IMR-90 (cell line): ENCODE data around the gene NHEJ1. TPM values are rescaled to one million over a fixed set of nuclear protein-coding genes. Genes with fewer than 3 reads are reported as not detected.

Experiments used
- ATAC-seq: fragments of 200-7000 bp; cut with Tn5 transposase; 2 replicates; pipeline ENCODE4 v1.9.1; 2020; ENCODE audit warnings: low read depth, mild to moderate bottlenecking, moderate library complexity
- BruUV-seq: library from RNA; stranded (reverse); fragments of 400-500 nt; replicated peaks from 2 replicates; lab custom pipeline; 2021; lab: Mats Ljungman, UMichigan
- CTCF ChIA-PET: fragments of 300-600 bp; formaldehyde crosslinking; extraction: SDS; loops from one replicate; lab custom pipeline; 2021; ENCODE audit warnings: antibody characterized with exemption; lab: Yijun Ruan, JAX
- POLR2A ChIA-PET: fragments of 300-600 bp; sonication (Branson Sonifier 250); formaldehyde crosslinking; loops from one replicate; lab custom pipeline; 2022; ENCODE audit warnings: antibody characterized with exemption; ENCODE audit not compliant: unreplicated experiment; lab: Charles Lee
- DNase-seq: peaks from one replicate; pipeline ENCODE4 v3.0.0; 2013
- H2AFZ ChIP-seq: replicated peaks from 2 replicates; pipeline ENCODE3; 2013; ENCODE audit warnings: low read length, mild to moderate bottlenecking; ENCODE audit not compliant: poor library complexity
- H2AK5ac ChIP-seq: 2 replicates; pipeline ENCODE4 v1.6.1; 2013; ENCODE audit warnings: low read depth, low read length, inconsistent platforms
- H2AK9ac ChIP-seq: replicated peaks from 2 replicates; pipeline ENCODE3; 2013; ENCODE audit warnings: mild to moderate bottlenecking, low read depth, low read length, moderate library complexity; ENCODE audit not compliant: poor library complexity
- H2BK120ac ChIP-seq: 2 replicates; pipeline ENCODE4 v1.6.1; 2013; ENCODE audit warnings: low read depth, low read length, inconsistent platforms
- H2BK15ac ChIP-seq: 3 replicates; pipeline ENCODE4 v1.6.1; 2013; ENCODE audit warnings: low read depth, low read length, inconsistent platforms
- H2BK20ac ChIP-seq: 2 replicates; pipeline ENCODE4 v1.6.1; 2013; ENCODE audit warnings: low read depth, mild to moderate bottlenecking, inconsistent platforms, low read length, moderate library complexity
- H2BK5ac ChIP-seq: 2 replicates; pipeline ENCODE4 v1.6.1; 2013; ENCODE audit warnings: mild to moderate bottlenecking, low read depth, low read length, inconsistent platforms; ENCODE audit not compliant: poor library complexity, severe bottlenecking
- H3K14ac ChIP-seq: replicated peaks from 2 replicates; pipeline ENCODE4 v1.6.1; 2013; ENCODE audit warnings: low read depth, low read length, inconsistent platforms
- H3K18ac ChIP-seq: 2 replicates; pipeline ENCODE4 v1.6.1; 2013; ENCODE audit warnings: low read depth, low read length, control low read depth
- H3K23ac ChIP-seq: 2 replicates; pipeline ENCODE4 v1.6.1; 2013; ENCODE audit warnings: low read depth, low read length, inconsistent platforms
- H3K27ac ChIP-seq: 2 replicates; pipeline ENCODE4 v1.5.1; 2013; ENCODE audit warnings: mild to moderate bottlenecking, control low read depth, low read length; ENCODE audit not compliant: insufficient read depth
- H3K27me3 ChIP-seq: 2 replicates; pipeline ENCODE4 v1.6.1; 2013; ENCODE audit warnings: low read length; ENCODE audit not compliant: control insufficient read depth, insufficient read depth
- H3K36me3 ChIP-seq: 2 replicates; pipeline ENCODE4 v1.6.1; 2013; ENCODE audit warnings: low read length, mixed read lengths; ENCODE audit not compliant: control insufficient read depth, insufficient read depth
- H3K4ac ChIP-seq: 2 replicates; pipeline ENCODE4 v1.6.1; 2013; ENCODE audit warnings: low read depth, low read length, inconsistent platforms
- H3K4me1 ChIP-seq: 2 replicates; pipeline ENCODE4 v1.6.1; 2013; ENCODE audit warnings: low read length, mixed read lengths; ENCODE audit not compliant: control insufficient read depth, insufficient read depth
- H3K4me2 ChIP-seq: 2 replicates; pipeline ENCODE4 v1.6.1; 2013; ENCODE audit warnings: low read depth, mild to moderate bottlenecking, control low read depth, low read length, moderate library complexity
- H3K4me3 ChIP-seq: 2 replicates; pipeline ENCODE4 v1.5.1; 2013; ENCODE audit warnings: low read depth, mild to moderate bottlenecking, control low read depth, low read length, moderate library complexity; ENCODE audit not compliant: insufficient read depth
- H3K56ac ChIP-seq: 2 replicates; pipeline ENCODE4 v1.6.1; 2013; ENCODE audit warnings: low read length, inconsistent platforms; ENCODE audit not compliant: insufficient read depth; ENCODE audit errors: extremely low read depth
- H3K79me1 ChIP-seq, 2 experiments: 2 replicates each; pipeline ENCODE4 v1.6.1; 2013; ENCODE audit warnings: low read length in 2 of 2, inconsistent platforms in 1 of 2, low read depth in 1 of 2
- H3K9ac ChIP-seq: 2 replicates; pipeline ENCODE4 v1.6.1; 2013; ENCODE audit warnings: low read depth, low read length, control low read depth
- H3K9me1 ChIP-seq: 2 replicates; pipeline ENCODE4 v1.6.1; 2013; ENCODE audit warnings: low read length, inconsistent platforms; ENCODE audit not compliant: insufficient read depth
- H3K9me3 ChIP-seq: 2 replicates; pipeline ENCODE4 v1.6.1; 2013; ENCODE audit warnings: low read length; ENCODE audit not compliant: control insufficient read depth, insufficient read depth
- H4K20me1 ChIP-seq: 2 replicates; pipeline ENCODE4 v1.6.1; 2013; ENCODE audit warnings: low read length, inconsistent platforms; ENCODE audit not compliant: insufficient read depth
- H4K5ac ChIP-seq: 2 replicates; pipeline ENCODE4 v1.6.1; 2013; ENCODE audit warnings: mild to moderate bottlenecking, low read depth, low read length, control low read depth
- H4K8ac ChIP-seq, 2 experiments: 2 replicates each; pipeline ENCODE4 v1.6.1; 2013; ENCODE audit warnings: low read depth in 2 of 2, low read length in 2 of 2, control low read depth in 1 of 2, inconsistent platforms in 1 of 2
- H4K91ac ChIP-seq: 2 replicates; pipeline ENCODE4 v1.6.1; 2013; ENCODE audit warnings: low read depth, low read length, inconsistent platforms; ENCODE audit not compliant: insufficient read depth
- BHLHE40 ChIP-seq: fragments of 150-350 bp; IDR thresholded peaks from 2 replicates; pipeline ENCODE4 v1.6.1; 2016; ENCODE audit warnings: mild to moderate bottlenecking, low read depth, low read length
- CEBPB ChIP-seq: IDR thresholded peaks from 2 replicates; pipeline ENCODE4 v1.6.1; 2012; ENCODE audit warnings: low read depth, low read length, improper control_type of control experiment
- CTCF ChIP-seq: conservative IDR thresholded peaks from 2 replicates; pipeline ENCODE4 v1.5.1; 2012; ENCODE audit warnings: mild to moderate bottlenecking, low read depth, low read length, improper control_type of control experiment
- ELK1 ChIP-seq: fragments of 150-350 bp; IDR thresholded peaks from 2 replicates; pipeline ENCODE4 v1.6.1; 2016; ENCODE audit warnings: low read depth, mild to moderate bottlenecking, low read length, moderate library complexity, borderline replicate concordance
- FOS ChIP-seq: fragments of 150-350 bp; IDR thresholded peaks from 2 replicates; pipeline ENCODE4 v1.6.1; 2016; ENCODE audit warnings: low read depth, low read length
- MAFK ChIP-seq: IDR thresholded peaks from 2 replicates; pipeline ENCODE4 v1.6.1; 2012; ENCODE audit warnings: low read depth, low read length, improper control_type of control experiment
- MAZ ChIP-seq: IDR thresholded peaks from 2 replicates; pipeline ENCODE4 v1.6.1; 2012; ENCODE audit warnings: low read depth, mild to moderate bottlenecking, low read length, improper control_type of control experiment, moderate library complexity, borderline replicate concordance
- MXI1 ChIP-seq: IDR thresholded peaks from 2 replicates; pipeline ENCODE4 v1.6.1; 2012; ENCODE audit warnings: low read depth, mild to moderate bottlenecking, low read length, moderate library complexity, borderline replicate concordance
- NFE2L2 ChIP-seq: fragments of 150-350 bp; IDR thresholded peaks from 2 replicates; pipeline ENCODE4 v1.6.1; 2016; ENCODE audit warnings: low read depth, mild to moderate bottlenecking, low read length
- POLR2A ChIP-seq: IDR thresholded peaks from 2 replicates; pipeline ENCODE4 v1.6.1; 2012; ENCODE audit warnings: mild to moderate bottlenecking, low read depth, low read length
- RAD21 ChIP-seq: IDR thresholded peaks from 2 replicates; pipeline ENCODE4 v1.6.1; 2012; ENCODE audit warnings: low read length, improper control_type of control experiment
- RFX5 ChIP-seq: IDR thresholded peaks from 2 replicates; pipeline ENCODE4 v1.8.0; 2012; ENCODE audit warnings: low read depth, mild to moderate bottlenecking, low read length, moderate library complexity
- SMC3 ChIP-seq: fragments of 150-350 bp; IDR thresholded peaks from 2 replicates; pipeline ENCODE4 v1.6.1; 2016; ENCODE audit warnings: low read depth, mild to moderate bottlenecking, antibody characterized with exemption, low read length, moderate library complexity
- USF2 ChIP-seq: fragments of 150-350 bp; IDR thresholded peaks from 2 replicates; pipeline ENCODE4 v1.6.1; 2017; ENCODE audit warnings: mild to moderate bottlenecking, antibody characterized with exemption, low read length, low read depth
- WGBS, 2 experiments: methylation state at CpG; one replicate each; pipeline versions ENCODE4 v1.1.5 to v1.1.7; 2013; ENCODE audit warnings: missing lambda C conversion rate in 2 of 2; ENCODE audit not compliant: insufficient read length in 1 of 2; ENCODE audit errors: extremely low coverage in 2 of 2; 5-methylcytosine and 5-hydroxymethylcytosine counted together
- dilution Hi-C: fragments of 300-500 bp; cut with HindIII; formaldehyde crosslinking; loops from one replicate; pipeline ENCODE4 v1.14.3; 2018; ENCODE audit warnings: low sequenced_read_pairs; ENCODE audit not compliant: unreplicated experiment
- in situ Hi-C: fragments of 300-500 bp; cut with MboI; formaldehyde crosslinking; loops from 3 replicates; pipeline ENCODE4 v1.14.3; 2019; ENCODE audit warnings: low sequenced_read_pairs, inconsistent platforms, mixed read lengths
- intact Hi-C: fragments of 100-400 bp; cut with micrococcal nuclease; formaldehyde crosslinking; loops from 2 replicates; pipeline ENCODE4 v1.10.0; 2022
- polyA plus RNA-seq, 3 experiments: library from polyadenylated mRNA; depleted of rRNA; stranded (reverse); fragments of >200 nt; gene quantifications; 2 replicates each; pipeline ENCODE4 v1.2.3, GENCODE V29; 2012; ENCODE audit warnings: low replicate concordance in 1 of 3
- total RNA-seq: library from RNA; depleted of rRNA; stranded (reverse); fragments of >200 nt; gene quantifications from 2 replicates; pipeline ENCODE4 v1.2.3, GENCODE V29; 2012

The NHEJ1 gene
- total and polyA plus RNA-seq, 2 of the 4 experiments (the other 2 are of a cell fraction) = 12.5 to 23.1 TPM

- H3K27ac ChIP-seq = no peak overlapping the region
- no peak overlapping the region for H3K23ac ChIP-seq
- no peaks in the 10 kb centered on the region for H3K79me1 ChIP-seq
- no peak overlapping the region for H3K4ac ChIP-seq
- ChIA-PET POLR2A (no interaction called here), CTCF (interaction anchor here (1.5 to 2.4 kb wide), 2 partner anchors 44 to 58 kb away, joined by 5 to 6 read pairs; no protein-coding TSS in a partner anchor)
- H3K27me3 ChIP-seq = no peaks in the 10 kb centered on the region
- H3K4me3 ChIP-seq = no peak overlapping the region
- no peak overlapping the region for H2BK20ac ChIP-seq
- no peak overlapping the region for H4K91ac ChIP-seq
- no peak overlapping the region for H3K56ac ChIP-seq
- WGBS, 2 experiments = 86% methylated on average over 3 of the region's 8 CpGs; no CpG with 5 or more reads in 1 of the 2 experiments
- no peak overlapping the region for H2AFZ ChIP-seq
- H2BK15ac ChIP-seq = no peak overlapping the region
- peaks cover 3% of the 10 kb centered on the region; the same call in 1 of the 2 replicates for H4K20me1 ChIP-seq
- H3K4me2 ChIP-seq = no peak overlapping the region
- BruUV-seq = no TSS peak
- no peaks in the 10 kb centered on the region; the same call in 1 of the 2 replicates for H3K36me3 ChIP-seq
- intact Hi-C loops (no loop called here), in situ Hi-C loops (no loop called here), dilution Hi-C loops (no loop called here)
- H3K14ac ChIP-seq = no peak overlapping the region
- no peaks in the 10 kb centered on the region for H3K4me1 ChIP-seq
- H2AK5ac ChIP-seq = no peak overlapping the region
- H2BK5ac ChIP-seq = no peak overlapping the region
- no peaks in the 10 kb centered on the region for H3K9me3 ChIP-seq
- H3K18ac ChIP-seq = no peak overlapping the region
- no peaks in the 10 kb centered on the region for H3K9me1 ChIP-seq
- no peak for DNase-seq
- no peak overlapping the region for H3K9ac ChIP-seq
- H4K8ac ChIP-seq = no peak overlapping the region
- TF ChIP-seq CTCF = no peak
- no peak for TF ChIP-seq FOS
- no peak for TF ChIP-seq MAFK
- no peak for TF ChIP-seq RAD21
- no peak for TF ChIP-seq NFE2L2
- no peak for TF ChIP-seq USF2
- TF ChIP-seq POLR2A = no peak
- TF ChIP-seq SMC3 = no peak
- no peak for TF ChIP-seq ELK1
- no peak for TF ChIP-seq BHLHE40
- TF ChIP-seq CEBPB = no peak
- no peak for TF ChIP-seq MAZ
- no peak for TF ChIP-seq MXI1
- no peak for TF ChIP-seq RFX5
- no peak overlapping the region for H2BK120ac ChIP-seq
- no peak overlapping the region for H4K5ac ChIP-seq
- no peak overlapping the region for H2AK9ac ChIP-seq
- no peak for ATAC-seq
These were observed 43.6 kb downstream of the NHEJ1 start for GRCh38 chr2:219116776-219117646.
